Measurements from ENCODE around the gene GRIN2A. TPM values are rescaled to one million over a fixed set of nuclear protein-coding genes. Genes with fewer than 3 reads are reported as not detected.

GRIN2A gene
- total and polyA plus RNA-seq, 2 of the 8 experiments (the other 6 are each of a cell fraction or from before 2014, with no cell fraction given): 0.18 to 1.8 TPM

- no peak for FAIRE-seq
- WGBS, 2 experiments (ENCODE audit: extremely low coverage in 1 of 2, insufficient coverage in 1 of 2, insufficient read length in 1 of 2, insufficient replicate concordance in 2 of 2, low coverage in 1 of 2, low lambda C conversion rate in 2 of 2, missing lambda C conversion rate in 1 of 2): 94 to 100% methylated on average over 1 to 5 of the region's 5 CpGs
Measured at GRCh38 chr16:9949396-9949795, 232.8 kb downstream of the GRIN2A start.

More at GRCh38 chr16:9949396-9949795, 232.8 kb downstream of the GRIN2A start:
- Histone ChIP-seq H3K23me2 (ENCODE audit: low read depth, low read length) (peaks cover 8% of the 10 kb centered on the region; the same call in 1 of the 2 replicates), H3K27ac (ENCODE audit: low read depth, low read length) (no peak overlapping the region), H3K9ac (replicated peaks in 1 of 4; ENCODE audit: extremely low read depth in 1 of 4, low read depth in 3 of 4, low read length in 3 of 4) (no peak overlapping the region), H3K4me3 (ENCODE audit: extremely low read depth in 1 of 4, insufficient read depth in 2 of 4, low read depth in 3 of 4, low read length in 4 of 4) (no peak overlapping the region), H2BK20ac (ENCODE audit: low read length) (no peak overlapping the region), H2BK15ac (ENCODE audit: low read length) (no peak overlapping the region), H3K9me3 (ENCODE audit: insufficient read depth in 2 of 2, low read depth in 1 of 2, low read length in 1 of 2) (no peaks in the 10 kb centered on the region), H4K91ac (replicated peaks; ENCODE audit: insufficient read length, low read length) (no peak overlapping the region), H3K23ac (ENCODE audit: insufficient read length) (no peak overlapping the region), H4K5ac (ENCODE audit: insufficient read length, low read depth, low read length) (no peak overlapping the region), H3K36me3 (ENCODE audit: control insufficient read depth in 2 of 4, insufficient read depth in 4 of 4, low read length in 3 of 4) (no peaks in the 10 kb centered on the region), H2AFZ (ENCODE audit: low read length) (no peak overlapping the region), H3K4me2 (ENCODE audit: insufficient read depth in 1 of 2, low read depth in 2 of 2, low read length in 2 of 2) (no peak overlapping the region), H2BK5ac (ENCODE audit: low read depth, low read length) (no peak overlapping the region), H3K79me2 (ENCODE audit: control insufficient read depth in 1 of 2, insufficient read depth in 2 of 2, low read length in 2 of 2) (no peaks in the 10 kb centered on the region), H4K20me1 (replicated peaks in 1 of 2; ENCODE audit: control insufficient read depth in 1 of 2, insufficient read depth in 2 of 2, low read length in 2 of 2) (no peaks in the 10 kb centered on the region), H3K4ac (replicated peaks; ENCODE audit: insufficient read length, low read depth, low read length) (no peak overlapping the region), H3K79me1 (ENCODE audit: low read depth, low read length) (no peaks in the 10 kb centered on the region), H2BK12ac (ENCODE audit: low read depth, low read length) (no peak overlapping the region), H2BK120ac (replicated peaks; ENCODE audit: low read depth, low read length) (no peak overlapping the region), H4K8ac (ENCODE audit: extremely low read depth, insufficient read depth, low read length) (no peak overlapping the region), H3K14ac (ENCODE audit: insufficient read length) (no peak overlapping the region), H3K18ac (ENCODE audit: extremely low read depth, low read length) (no peak overlapping the region), H3K27me3 (replicated peaks in 1 of 4; ENCODE audit: control insufficient read depth in 3 of 4, extremely low read depth in 1 of 4, insufficient read depth in 3 of 4, low read length in 3 of 4) (no peaks in the 10 kb centered on the region; a peak in 1 of 7 replicates), H3K4me1 (replicated peaks in 1 of 4; ENCODE audit: control insufficient read depth in 3 of 4, insufficient read depth in 4 of 4, low read length in 3 of 4) (peaks cover 3 to 9% (median 6%) of the 10 kb centered on the region in 4 experiments), H3K56ac (replicated peaks; ENCODE audit: insufficient read length, low read depth, low read length) (no peak overlapping the region), H2AK5ac (ENCODE audit: low read depth, low read length) (no peak overlapping the region)
- TF ChIP-seq CHD1 (IDR thresholded peaks at IDR 0.05; ENCODE audit: low read depth, low read length): no peak
- no peak for DNase-seq (ENCODE audit: low read depth in 1 of 2, low spot score in 2 of 2)
- ChIA-PET CTCF (ENCODE audit: partially characterized antibody) (interaction anchor here (1.1 kb wide), 1 partner anchor 35 kb away, joined by 3 read pairs; no protein-coding TSS in a partner anchor), POLR2A (ENCODE audit: partially characterized antibody) (no interaction called here)
